Right atrium auricular region (tissue), 2 donors: ENCODE results near the gene ABL1. TPM values are rescaled to one million over a fixed set of nuclear protein-coding genes. Genes with fewer than 3 reads are reported as not detected.

ENCODE experiments used
- DNase-seq: peaks from one replicate; pipeline ENCODE4 v3.0.0-alpha.2; 2019; ENCODE audit warnings: low spot score
- H3K27ac ChIP-seq, 2 donors: fragments of 200-600 bp; sonication (generic); 1 replicate in 1 of 2; 2 replicates in 1 of 2; pipeline ENCODE4 v1.5.1; 2016 to 2019
- H3K27me3 ChIP-seq, 2 donors: fragments of 200-600 bp; sonication (generic); one replicate each; pipeline versions ENCODE4 v1.5.1 to v1.6.0; 2017 to 2019
- H3K36me3 ChIP-seq: fragments of 200-600 bp; sonication (generic); one replicate; pipeline ENCODE4 v1.5.1; 2016
- H3K4me1 ChIP-seq, 2 donors: fragments of 200-600 bp; sonication (generic); one replicate each; pipeline versions ENCODE4 v1.5.1 to v1.6.0; 2017 to 2019
- H3K4me3 ChIP-seq, 2 donors: fragments of 200-600 bp; sonication (generic); 1 replicate in 1 of 2; 2 replicates in 1 of 2; pipeline ENCODE4 v1.5.1; 2017 to 2019; ENCODE audit warnings: mild to moderate bottlenecking in 1 of 2, moderate library complexity in 1 of 2
- H3K9me3 ChIP-seq, 2 donors: fragments of 200-600 bp; sonication (generic); one replicate each; pipeline ENCODE4 v1.5.1; 2019
- CTCF ChIP-seq, 2 donors: fragments of 200-600 bp; sonication (generic); IDR thresholded peaks; one replicate each; pipeline ENCODE4 v1.5.1; 2019; ENCODE audit warnings: antibody characterized with exemption in 2 of 2
- total RNA-seq, 2 donors: library from RNA; depleted of rRNA; stranded (reverse); fragments of >200 nt; gene quantifications; one replicate each; pipeline ENCODE4 v1.1.0, GENCODE V29; 2016

ABL1 gene
- total RNA-seq, 2 donors from 2014 or later = 26.3 to 38.9 TPM

DNA sequence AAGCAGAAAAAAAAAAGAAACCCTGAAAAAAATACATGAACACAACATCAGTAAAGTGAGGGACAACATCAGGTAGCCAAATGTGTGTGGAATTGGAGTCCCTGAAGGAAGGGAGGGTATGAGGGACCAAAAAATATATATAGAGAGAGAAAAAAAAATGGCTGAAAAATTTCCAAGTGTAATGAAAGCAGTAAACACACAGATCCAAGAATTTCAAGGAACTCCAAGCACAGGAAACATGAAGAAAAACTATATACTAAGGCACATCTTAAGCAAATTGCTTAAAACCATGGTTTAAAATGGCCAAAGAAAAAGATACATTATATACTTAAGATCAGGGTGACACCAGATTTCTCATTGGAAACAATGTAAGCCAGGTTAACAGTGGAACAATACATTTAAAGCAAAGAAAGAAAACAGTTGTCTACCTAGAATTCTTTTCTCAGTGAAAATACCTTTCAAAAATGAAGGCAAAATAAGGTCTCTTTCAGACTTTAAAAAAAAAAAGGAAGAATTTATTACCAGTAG, 24.4 kb upstream of the ABL1 start:
- H3K36me3 ChIP-seq = no peaks in the 10 kb centered on the region
- no peak for DNase-seq
- H3K27ac ChIP-seq = no peak overlapping the region
- no peaks in the 10 kb centered on the region for H3K4me1 ChIP-seq
- H3K4me3 ChIP-seq = no peak overlapping the region
- H3K27me3 ChIP-seq = no peaks in the 10 kb centered on the region
- H3K9me3 ChIP-seq = no peaks in the 10 kb centered on the region
- no peak for TF ChIP-seq CTCF (IDR thresholded peaks at IDR 0.05)

DNA sequence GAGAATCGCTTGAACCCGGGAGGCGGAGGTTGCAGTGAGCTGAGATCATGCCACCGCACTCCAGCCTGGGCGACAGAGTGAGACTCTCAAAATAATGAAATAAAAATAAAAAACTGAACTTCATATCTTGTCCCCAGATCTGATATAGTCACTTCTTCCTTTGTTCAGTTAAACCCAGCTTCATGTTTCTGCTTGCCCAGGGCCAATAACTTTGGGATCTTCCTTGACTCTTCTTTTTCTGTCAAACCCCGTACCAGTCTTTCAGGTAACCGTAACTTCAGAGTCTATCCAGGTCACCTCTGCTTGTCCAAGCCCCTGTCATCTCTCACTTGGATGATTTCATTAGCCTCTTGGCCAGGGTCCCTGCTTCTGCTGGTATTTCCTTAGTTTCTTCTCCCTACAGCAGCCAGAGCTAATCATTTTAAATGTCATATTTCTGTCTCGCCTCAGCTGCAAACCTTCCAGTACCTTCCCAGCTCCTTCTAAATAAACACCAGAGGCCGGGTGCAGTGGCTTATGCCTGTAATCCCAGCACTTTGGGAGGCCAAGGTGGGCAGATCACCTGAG, 19.7 kb upstream of the ABL1 start:
- Histone ChIP-seq H3K9me3 (no peaks in the 10 kb centered on the region), H3K27ac (no peak overlapping the region), H3K36me3 (no peaks in the 10 kb centered on the region), H3K4me1 (no peaks in the 10 kb centered on the region), H3K4me3 (no peak overlapping the region), H3K27me3 (no peaks in the 10 kb centered on the region)
- DNase-seq = no peak
- no peak for TF ChIP-seq CTCF (IDR thresholded peaks at IDR 0.05)

DNA sequence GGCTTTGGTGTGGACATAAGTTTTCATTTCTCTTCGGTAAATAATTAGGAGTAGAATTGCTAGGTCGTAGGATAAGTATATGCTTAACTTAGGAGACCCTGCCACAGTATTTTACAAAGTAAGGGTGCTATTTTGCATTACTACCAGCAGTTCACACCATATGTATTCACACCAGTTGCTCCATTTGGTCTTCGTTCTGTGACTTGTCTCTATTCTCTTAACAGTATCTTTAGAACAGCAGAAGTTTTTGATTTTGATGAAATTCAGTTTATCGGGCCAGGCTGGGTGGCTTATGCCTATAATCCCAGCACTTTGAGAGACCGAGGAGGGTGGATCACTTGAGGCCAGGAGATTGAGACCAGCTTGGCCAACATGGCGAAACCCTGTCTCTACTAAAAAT, 17.1 kb upstream of the ABL1 start:
- no peak for TF ChIP-seq CTCF (IDR thresholded peaks at IDR 0.05)
- H3K27ac ChIP-seq = no peak overlapping the region
- H3K4me1 ChIP-seq = no peaks in the 10 kb centered on the region
- no peak for DNase-seq
- H3K9me3 ChIP-seq = no peaks in the 10 kb centered on the region
- no peaks in the 10 kb centered on the region for H3K36me3 ChIP-seq
- no peak overlapping the region for H3K4me3 ChIP-seq
- no peaks in the 10 kb centered on the region for H3K27me3 ChIP-seq

- DNase-seq = no peak
- Histone ChIP-seq H3K4me3 (no peak overlapping the region), H3K27me3 (no peaks in the 10 kb centered on the region), H3K27ac (no peak overlapping the region), H3K36me3 (no peaks in the 10 kb centered on the region), H3K4me1 (peaks cover 0 to 21% of the 10 kb centered on the region in 2 donors), H3K9me3 (no peaks in the 10 kb centered on the region)
- no peak for TF ChIP-seq CTCF (IDR thresholded peaks at IDR 0.05)
Observed at GRCh38 chr9:130820135-130820738, 14.8 kb upstream of the ABL1 start.

DNA sequence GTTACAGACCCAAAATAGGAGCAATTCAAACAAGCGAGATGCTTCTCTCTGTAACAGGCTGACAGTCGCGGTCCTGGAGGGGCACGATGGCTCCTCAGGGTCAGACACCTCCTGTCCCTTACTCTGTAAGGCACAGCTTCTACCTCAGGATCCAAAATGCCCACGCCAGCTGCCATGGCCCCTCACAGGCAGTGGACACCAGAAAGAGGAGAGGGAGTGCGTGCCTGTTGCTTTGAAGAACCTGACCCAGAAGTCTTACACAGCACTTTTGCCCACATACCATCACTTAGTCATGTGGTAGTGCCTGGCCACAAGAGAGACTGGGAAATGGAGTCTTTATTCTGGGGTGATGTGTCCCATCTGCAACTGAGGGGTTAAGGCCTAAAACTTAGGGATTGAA, 11.6 kb upstream of the ABL1 start:
- TF ChIP-seq CTCF (IDR thresholded peaks at IDR 0.05) = no peak
- H3K27me3 ChIP-seq = no peaks in the 10 kb centered on the region
- H3K4me1 ChIP-seq = peaks cover 0 to 30% of the 10 kb centered on the region in 2 donors
- no peaks in the 10 kb centered on the region for H3K36me3 ChIP-seq
- no peaks in the 10 kb centered on the region for H3K9me3 ChIP-seq
- peak overlapping the region; percentile 6 to 62 for H3K27ac ChIP-seq
- H3K4me3 ChIP-seq = no peak overlapping the region
- no peak for DNase-seq
